ENCODE results near the gene TMPRSS7.
"Not testable (repeated sequence)": the region's sequence is repeated elsewhere in the genome, so short reads cannot be mapped to it uniquely, and the experiment has no call there.

TMPRSS7 gene

GRCh38 chr3:112013058-112013783, 21.3 kb upstream of the TMPRSS7 start:
- peak; percentile 50 for DNase-seq

GRCh38 chr3:112013784-112014143, 20.8 kb upstream of the TMPRSS7 start:
- no peak for DNase-seq

DNA sequence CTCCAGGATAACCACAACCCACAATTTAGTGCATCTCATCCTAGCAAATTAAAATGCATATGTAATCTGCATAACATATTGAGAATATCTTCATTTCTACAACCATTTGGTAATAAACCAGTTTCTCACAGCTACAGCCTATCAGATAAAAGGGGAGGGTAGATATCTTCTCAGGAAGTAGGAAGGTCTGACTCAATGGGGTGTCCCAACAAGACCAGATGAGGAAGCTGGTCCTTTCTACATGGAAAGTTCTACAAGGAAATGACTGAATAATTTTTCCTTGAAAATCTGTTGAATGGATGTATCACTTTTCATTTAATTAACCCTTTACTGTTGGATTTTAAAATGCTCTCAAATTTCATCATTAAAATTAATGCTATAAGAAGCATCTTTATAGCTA, 17.4 kb upstream of the TMPRSS7 start:
- peak; percentile 40 for DNase-seq

GRCh38 chr3:112018712-112019111, 15.8 kb upstream of the TMPRSS7 start:
- no peak for DNase-seq

DNA sequence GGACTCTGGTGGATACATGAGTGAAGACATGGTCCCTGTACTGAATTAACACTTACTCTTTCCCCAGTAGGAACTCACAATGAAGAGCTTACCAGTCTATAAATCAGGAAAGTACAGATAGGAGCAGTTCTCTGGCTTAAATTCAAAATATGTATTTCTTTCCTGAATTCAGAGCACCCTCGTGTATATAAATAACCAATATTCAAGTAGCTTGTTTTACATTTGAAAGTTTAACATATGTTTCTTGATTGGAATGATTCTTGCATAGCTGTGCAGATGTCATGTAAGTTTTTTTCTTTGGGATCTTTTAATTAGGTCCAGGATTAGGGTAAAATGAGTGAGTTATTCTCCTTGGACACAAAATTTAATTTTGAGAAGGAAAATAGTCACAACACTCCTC, 14.8 kb upstream of the TMPRSS7 start:
- DNase-seq, result no peak

GRCh38 chr3:112020674-112021085, 13.9 kb upstream of the TMPRSS7 start:
- peak; percentile 28 for DNase-seq

GRCh38 chr3:112027142-112027541, 7.4 kb upstream of the TMPRSS7 start:
- DNase-seq, result no peak

GRCh38 chr3:112027826-112028225, 6.7 kb upstream of the TMPRSS7 start:
- no peak for DNase-seq

DNA sequence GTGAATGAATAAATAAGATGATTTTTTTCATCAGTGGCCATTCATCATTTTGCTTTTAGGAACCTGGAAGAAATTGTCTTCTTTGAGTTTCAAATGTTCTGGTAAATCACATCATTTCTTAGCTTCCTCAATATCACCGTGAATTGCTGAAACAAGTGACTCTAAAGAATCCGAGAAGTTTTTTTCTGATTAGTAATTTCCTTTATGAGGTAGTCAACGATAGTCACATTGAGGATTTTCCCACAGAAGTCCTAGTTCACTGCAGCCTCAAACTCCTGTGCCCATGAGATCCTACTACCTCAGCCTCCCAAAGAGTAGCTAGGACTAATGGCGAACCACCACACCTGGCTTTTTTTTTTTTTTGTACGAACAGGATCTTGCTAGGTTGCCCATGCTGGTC, 3.6 kb upstream of the TMPRSS7 start:
- no peak for DNase-seq

DNA sequence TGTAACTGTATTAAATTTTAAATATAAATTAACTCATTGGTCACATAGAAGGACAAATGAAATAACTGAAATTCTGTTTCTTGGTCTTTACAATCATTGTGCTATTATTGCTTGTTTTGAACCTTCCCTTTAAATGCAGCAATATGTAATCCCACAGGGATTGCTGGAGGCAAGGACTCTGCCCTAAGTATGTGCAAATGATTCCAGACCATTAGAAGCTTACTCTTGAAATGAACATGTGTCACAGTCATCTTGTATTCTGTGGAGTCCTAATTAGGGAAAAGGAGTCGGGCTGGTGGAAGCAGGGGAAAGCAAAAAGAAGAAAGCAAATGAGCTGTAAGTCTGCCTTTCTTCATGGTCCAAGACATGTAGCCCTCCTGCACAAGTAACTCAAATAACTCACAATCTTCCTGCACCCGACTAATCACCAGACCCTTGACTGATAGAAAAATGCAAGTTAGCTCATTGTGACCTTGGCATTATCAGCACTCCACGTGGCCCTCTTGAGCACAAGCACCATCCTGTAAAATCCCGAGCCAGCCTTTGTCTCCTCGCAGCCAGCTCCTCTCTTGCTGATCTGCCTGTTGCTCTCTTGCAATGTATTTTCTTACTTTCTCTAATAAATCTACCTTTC, 2.3 kb upstream of the TMPRSS7 start:
- peak; percentile 13 for DNase-seq

DNA sequence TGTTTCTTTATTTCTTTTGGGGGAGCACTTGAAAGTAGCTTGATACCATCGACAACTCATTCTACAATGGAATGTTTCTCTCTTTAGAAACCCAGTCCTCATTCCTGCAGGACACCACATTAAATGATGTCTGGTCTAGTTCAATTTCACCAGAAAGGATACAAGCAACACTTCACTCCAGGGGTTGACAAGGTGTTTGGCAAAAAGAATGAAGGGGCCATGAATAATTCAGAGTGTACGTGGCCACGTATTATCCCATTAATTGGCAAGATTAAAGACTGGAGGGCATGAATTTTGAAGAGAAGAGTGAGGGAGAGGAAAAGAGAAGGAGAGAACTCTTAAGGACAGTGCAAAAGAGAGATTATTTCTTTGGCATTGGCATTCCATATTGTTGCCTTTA, 705 bp downstream of the TMPRSS7 start:
- DNase-seq, result no peak

DNA sequence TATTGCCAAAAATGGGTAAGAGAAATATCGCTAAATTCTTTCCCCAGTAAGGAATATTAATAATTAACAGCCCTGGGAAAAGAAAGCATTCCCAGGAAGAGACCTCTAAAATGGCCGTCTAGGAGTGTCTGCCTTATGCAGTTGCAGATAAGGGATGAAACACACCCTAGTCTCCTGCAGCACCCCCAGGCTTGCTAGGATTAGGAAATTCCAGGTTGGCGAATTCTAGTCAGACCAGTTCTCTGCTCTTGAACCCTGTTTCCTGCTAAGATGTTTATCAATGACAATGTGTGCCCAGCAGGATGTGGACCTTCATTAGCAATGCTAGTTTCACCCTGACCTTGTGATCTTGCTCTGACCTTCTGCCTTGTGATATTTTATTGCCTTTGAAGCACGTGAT, 2.7 kb downstream of the TMPRSS7 start:
- DNase-seq, result not testable (repeated sequence)

GRCh38 chr3:112038863-112039262, 4.3 kb downstream of the TMPRSS7 start:
- peak; percentile 12 for DNase-seq

- DNase-seq, result no peak
Measured at GRCh38 chr3:112041321-112041720, 6.8 kb downstream of the TMPRSS7 start.

- DNase-seq, result peak; percentile 96
Measured at GRCh38 chr3:112042842-112043280, 8.3 kb downstream of the TMPRSS7 start.

GRCh38 chr3:112043621-112044201, 9.2 kb downstream of the TMPRSS7 start:
- peak; percentile 90 for DNase-seq

DNA sequence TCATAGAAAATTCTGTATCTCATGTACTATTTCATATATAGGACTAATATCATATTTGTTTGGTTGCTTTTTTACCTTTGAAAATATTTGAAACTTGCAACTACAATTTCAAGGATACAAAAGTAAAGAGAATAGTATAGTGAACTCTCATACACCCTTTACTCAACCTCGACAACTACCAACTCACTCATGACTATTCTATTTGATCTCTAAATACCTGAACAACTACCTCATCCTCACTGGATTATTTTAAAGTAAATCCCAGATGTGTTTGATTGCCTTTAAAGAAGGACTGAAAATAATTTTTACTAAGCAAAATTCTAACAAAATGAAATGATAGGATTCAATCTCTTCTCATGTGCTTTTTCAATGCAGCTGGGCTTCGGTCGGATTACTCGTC, 12.1 kb downstream of the TMPRSS7 start:
- no peak for DNase-seq

- no peak for DNase-seq
Measured at GRCh38 chr3:112047264-112047663, 12.7 kb downstream of the TMPRSS7 start.

DNA sequence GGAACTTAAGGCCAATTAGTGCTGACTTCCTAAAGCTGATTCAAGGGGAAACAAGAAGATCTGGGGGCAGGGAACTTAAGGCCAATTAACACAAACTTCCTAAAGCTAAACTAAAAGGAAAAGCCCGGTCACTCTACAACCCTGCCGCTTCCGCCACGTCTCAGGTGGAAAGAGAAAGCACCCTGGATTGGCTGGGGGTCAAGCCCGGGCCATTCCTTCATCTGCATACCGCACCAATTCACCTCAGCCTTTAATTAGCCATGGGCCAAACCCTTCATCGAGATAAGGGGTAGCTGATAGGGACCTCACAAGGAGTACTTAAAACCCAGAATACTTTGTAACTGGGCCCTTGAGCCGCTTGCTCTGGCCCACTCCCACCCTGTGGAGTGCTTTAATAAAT, 14.4 kb downstream of the TMPRSS7 start:
- DNase-seq, result no peak

- DNase-seq, result no peak
Measured at GRCh38 chr3:112053229-112053628, 18.7 kb downstream of the TMPRSS7 start.

GRCh38 chr3:112056451-112056929, 22.0 kb downstream of the TMPRSS7 start:
- no peak for DNase-seq

GRCh38 chr3:112059497-112059896, 25.0 kb downstream of the TMPRSS7 start:
- no peak for DNase-seq

- DNase-seq, result no peak
Measured at GRCh38 chr3:112061152-112061551, 26.6 kb downstream of the TMPRSS7 start.

- peak; percentile 40 for DNase-seq
Measured at GRCh38 chr3:112072387-112073060, 38.0 kb downstream of the TMPRSS7 start.

Data from NCI-H69 (cell line).